Stomach (tissue), 9 donors: ENCODE data around the gene TRIM33. TPM values are rescaled to one million over a fixed set of nuclear protein-coding genes. Genes with fewer than 3 reads are reported as not detected.
"Not testable (repeated sequence)": the region's sequence is repeated elsewhere in the genome, so short reads cannot be mapped to it uniquely, and the experiment has no call there.

ENCODE experiments used
- DNase-seq, 2 donors: peaks; one replicate each; pipeline versions ENCODE4 v3.0.0 to v3.0.0-alpha.2; 2013 to 2019
- H3K27ac ChIP-seq, 5 donors: fragments of 200-600 bp in 4 of 5; sonication (generic) in 4 of 5; one replicate each; pipeline ENCODE4 v1.5.1; 2013 to 2019; ENCODE audit warnings: mild to moderate bottlenecking in 1 of 5, moderate library complexity in 1 of 5
- H3K27me3 ChIP-seq, 3 donors: fragments of 200-600 bp; sonication (generic); one replicate each; pipeline ENCODE4 v1.5.1; 2017 to 2019; ENCODE audit warnings: mixed run types in 1 of 3
- H3K36me3 ChIP-seq, 4 donors: fragments of 200-600 bp; sonication (generic); 1 replicate in 3 of 4; 2 replicates in 1 of 4; pipeline ENCODE4 v1.5.1; 2016 to 2019
- H3K4me1 ChIP-seq, 4 donors: fragments of 200-600 bp; sonication (generic); one replicate each; pipeline ENCODE4 v1.5.1; 2016 to 2019
- H3K4me3 ChIP-seq, 4 donors: fragments of 200-600 bp; sonication (generic) in 3 of 4; one replicate each; pipeline ENCODE4 v1.5.1; 2016 to 2019; ENCODE audit warnings: mild to moderate bottlenecking in 1 of 4
- H3K9me3 ChIP-seq, 4 donors: fragments of 200-600 bp; sonication (generic); one replicate each; pipeline ENCODE4 v1.5.1; 2016 to 2019
- CTCF ChIP-seq, 7 experiments: fragments of 450-650 bp in 4 of 7; fragments of 200-600 bp in 3 of 7; sonication (generic) in 3 of 7; IDR thresholded peaks; one replicate each; pipeline ENCODE4 v1.5.1; 2016 to 2019; ENCODE audit warnings: antibody characterized with exemption in 7 of 7, control low read depth in 2 of 7, mild to moderate bottlenecking in 1 of 7
- EP300 ChIP-seq: sonication (generic); formaldehyde crosslinking; IDR thresholded peaks from one replicate; pipeline ENCODE4 v1.6.1; 2017; ENCODE audit warnings: antibody characterized with exemption
- POLR2A ChIP-seq, 4 donors: fragments of 450-650 bp; IDR thresholded peaks; one replicate each; pipeline ENCODE4 v1.6.1; 2016; ENCODE audit warnings: antibody characterized with exemption in 4 of 4, control low read depth in 2 of 4, mild to moderate bottlenecking in 1 of 4, moderate library complexity in 1 of 4
- POLR2AphosphoS5 ChIP-seq, 3 donors: sonication (generic); formaldehyde crosslinking; IDR thresholded peaks; one replicate each; pipeline ENCODE4 v1.6.1; 2016; ENCODE audit warnings: antibody characterized with exemption in 3 of 3
- whole genome bisulfite sequencing, 5 donors: extraction: QIAGEN DNeasy Blood & Tissue Kit in 3 of 5; methylation state at CpG; one replicate each; pipeline versions ENCODE4 v1.1.5 to v1.1.7; 2013 to 2018; 5-methylcytosine and 5-hydroxymethylcytosine counted together
- intact Hi-C: fragments of 100-400 bp; cut with DNase I; formaldehyde crosslinking; loops from one replicate; pipeline ENCODE4 v1.15.1; 2023; ENCODE audit warnings: low total_unique reads
- polyA plus RNA-seq, 3 donors: library from polyadenylated mRNA; stranded (reverse); fragments of 200-250 nt; gene quantifications; one replicate each; pipeline ENCODE4 v1.2.3, GENCODE V29; 2013
- total RNA-seq, 5 donors: library from RNA; depleted of rRNA; stranded (reverse); fragments of >200 nt; gene quantifications; one replicate each; pipeline versions ENCODE4 v1.1.0 to v1.2.3, GENCODE V29; 2014 to 2016
- donor health status: healthy with polysubstance abuse.
- donor health status: Bipolar disorder and iron deficiency.
- donor health status: healthy.

The TRIM33 gene
- total and polyA plus RNA-seq, 8 donors: 7.2 to 211 (median 40.5) TPM

GRCh38 chr1:114423455-114423854, 87.5 kb downstream of the TRIM33 start:
- no peak for TF ChIP-seq POLR2AphosphoS5 (IDR thresholded peaks at IDR 0.05)
- TF ChIP-seq POLR2A (IDR thresholded peaks at IDR 0.05): no peak
- TF ChIP-seq EP300: no peak
- TF ChIP-seq CTCF (IDR thresholded peaks at IDR 0.05): no peak
- DNase-seq: no peak
- H3K27me3 ChIP-seq: no peaks in the 10 kb centered on the region
- intact Hi-C loops: no loop called here
- 94 to 100% (median 96%) methylated on average over 7 of the region's 7 CpGs for WGBS, 5 donors
- peaks cover 39 to 93% (median 88%) of the 10 kb centered on the region in 4 donors for H3K36me3 ChIP-seq
- H3K9me3 ChIP-seq: no peaks in the 10 kb centered on the region
- no peak overlapping the region for H3K4me3 ChIP-seq
- H3K27ac ChIP-seq: no peak overlapping the region
- no peaks in the 10 kb centered on the region for H3K4me1 ChIP-seq

- H3K9me3 ChIP-seq, H3K27me3 ChIP-seq, H3K4me3 ChIP-seq, H3K4me1 ChIP-seq, intact Hi-C loops, H3K27ac ChIP-seq, DNase-seq: not testable (repeated sequence)
- H3K36me3 ChIP-seq: peaks cover 33 to 95% (median 87%) of the 10 kb centered on the region in 4 donors
- 97 to 99% (median 97%) methylated on average over 7 of the region's 7 CpGs for WGBS, 5 donors
Observed at GRCh38 chr1:114418948-114419347, 92.1 kb downstream of the TRIM33 start.

- Histone ChIP-seq H3K27me3 (no peaks in the 10 kb centered on the region), H3K27ac (no peak overlapping the region), H3K4me1 (no peaks in the 10 kb centered on the region), H3K36me3 (peaks cover 14 to 90% (median 78%) of the 10 kb centered on the region in 4 donors), H3K4me3 (no peak overlapping the region), H3K9me3 (no peaks in the 10 kb centered on the region)
- intact Hi-C loops: no loop called here
- 87 to 95% (median 92%) methylated on average over 4 of the region's 4 CpGs for whole genome bisulfite sequencing, 5 donors
- TF ChIP-seq CTCF (IDR thresholded peaks at IDR 0.05): no peak
- no peak for DNase-seq
Observed at GRCh38 chr1:114397601-114398000, 113.4 kb downstream of the TRIM33 start.

GRCh38 chr1:114395863-114396262, 115.1 kb downstream of the TRIM33 start:
- H3K27ac ChIP-seq: no peak overlapping the region
- 95 to 100% (median 98%) methylated on average over 1 of the region's 1 CpG for WGBS, 5 donors
- no peaks in the 10 kb centered on the region for H3K27me3 ChIP-seq
- no peaks in the 10 kb centered on the region for H3K4me1 ChIP-seq
- peaks cover 14 to 82% (median 73%) of the 10 kb centered on the region in 4 donors for H3K36me3 ChIP-seq
- DNase-seq: no peak
- intact Hi-C loops: no loop called here
- H3K4me3 ChIP-seq: no peak overlapping the region
- no peak for TF ChIP-seq EP300
- no peak for TF ChIP-seq CTCF (IDR thresholded peaks at IDR 0.05)
- no peak for TF ChIP-seq POLR2AphosphoS5 (IDR thresholded peaks at IDR 0.05)
- TF ChIP-seq POLR2A (IDR thresholded peaks at IDR 0.05): no peak
- H3K9me3 ChIP-seq: no peaks in the 10 kb centered on the region

GRCh38 chr1:114390960-114391359, 120.0 kb downstream of the TRIM33 start:
- H3K9me3 ChIP-seq: peaks cover 0 to 11% (median 2%) of the 10 kb centered on the region in 4 donors
- DNase-seq: no peak
- H3K4me1 ChIP-seq: no peaks in the 10 kb centered on the region
- no peak overlapping the region for H3K27ac ChIP-seq
- no peak overlapping the region for H3K4me3 ChIP-seq
- TF ChIP-seq POLR2AphosphoS5 (IDR thresholded peaks at IDR 0.05) (no peak), CTCF (IDR thresholded peaks at IDR 0.05) (no peak), POLR2A (IDR thresholded peaks at IDR 0.05) (no peak), EP300 (no peak)
- peaks cover under 1 to 37% (median 31%) of the 10 kb centered on the region in 4 donors for H3K36me3 ChIP-seq
- intact Hi-C loops: no loop called here
- H3K27me3 ChIP-seq: no peaks in the 10 kb centered on the region
